PC-9 (cell line): Measurements from ENCODE around the gene ANKRD36B.
"Not testable (repeated sequence)": the region's sequence is repeated elsewhere in the genome, so short reads cannot be mapped to it uniquely, and the experiment has no call there.

ENCODE experiments used
- CTCF ChIP-seq: fragments of 200-600 bp; sonication (generic); conservative IDR thresholded peaks from 2 replicates; pipeline ENCODE4 v1.6.1; 2017; ENCODE audit warnings: mixed run types, antibody characterized with exemption, mild to moderate bottlenecking, moderate library complexity
- EZH2 ChIP-seq: fragments of 200-600 bp; sonication (generic); IDR thresholded peaks from 2 replicates; pipeline ENCODE4 v1.8.0; 2017; ENCODE audit warnings: antibody characterized with exemption, low read depth

- TF ChIP-seq CTCF, EZH2: not testable (repeated sequence)
These were observed 450 bp downstream of the ANKRD36B start for GRCh38 chr2:97589257-97589597.
